ENCODE data around the gene CCDC157. TPM values are rescaled to one million over a fixed set of nuclear protein-coding genes. Genes with fewer than 3 reads are reported as not detected.

The CCDC157 gene
- polyA plus RNA-seq, 3 donors = 6.6 to 8.9 (median 7.5) TPM

Other genes with a start within 250 kb of the CCDC157 start
- 1 to 10 TPM; 2.2 to 3.4 (median 3.0) TPM for gene LIF, start 110.2 kb upstream of the CCDC157 start, polyA plus RNA-seq (ENCODE audit: insufficient read length in 3 of 3)
- gene OSM, start 90.2 kb upstream of the CCDC157 start, polyA plus RNA-seq (ENCODE audit: insufficient read length in 3 of 3) = under 1 TPM in 1 of 3 donors, not detected in 2; 0.04 TPM
- 10 to 100 TPM; 12.9 to 14.5 (median 13.2) TPM for gene CASTOR1, start 67.5 kb upstream of the CCDC157 start, polyA plus RNA-seq (ENCODE audit: insufficient read length in 3 of 3)
- 10 to 100 TPM; 15.1 to 20.3 (median 18.0) TPM for gene TBC1D10A, start 30.1 kb upstream of the CCDC157 start, polyA plus RNA-seq (ENCODE audit: insufficient read length in 3 of 3)
- gene SF3A1, start 113 bp upstream of the CCDC157 start, polyA plus RNA-seq (ENCODE audit: insufficient read length in 3 of 3) = 100 to 1,000 TPM; 144 to 175 (median 162) TPM
- 10 to 100 TPM; 22.6 to 27.0 (median 24.2) TPM for gene RNF215, start 30.4 kb downstream of the CCDC157 start, polyA plus RNA-seq (ENCODE audit: insufficient read length in 3 of 3)
- gene SEC14L2, start 40.0 kb downstream of the CCDC157 start, polyA plus RNA-seq (ENCODE audit: insufficient read length in 3 of 3) = 1 to 10 TPM; 6.0 to 8.1 (median 7.4) TPM
- gene MTFP1, start 68.8 kb downstream of the CCDC157 start, polyA plus RNA-seq (ENCODE audit: insufficient read length in 3 of 3) = 10 to 100 TPM; 12.0 to 15.6 (median 13.8) TPM
- under 1 TPM in 1 of 3 donors, not detected in 2; 0.13 TPM for gene SEC14L3, start 115.0 kb downstream of the CCDC157 start, polyA plus RNA-seq (ENCODE audit: insufficient read length in 3 of 3)
- 1 to 10 TPM in 1 of 3 donors, under 1 TPM in 2; 0.54 to 1.2 (median 0.58) TPM for gene SEC14L4, start 148.7 kb downstream of the CCDC157 start, polyA plus RNA-seq (ENCODE audit: insufficient read length in 3 of 3)
- 10 to 100 TPM in 2 of 3 donors, 1 to 10 TPM in 1; 7.8 to 16.3 (median 11.0) TPM for gene SEC14L6, start 189.7 kb downstream of the CCDC157 start, polyA plus RNA-seq (ENCODE audit: insufficient read length in 3 of 3)
- 10 to 100 TPM; 28.5 to 44.6 (median 36.9) TPM for gene GAL3ST1, start 217.7 kb downstream of the CCDC157 start, polyA plus RNA-seq (ENCODE audit: insufficient read length in 3 of 3)
- 10 to 100 TPM; 74.3 to 88.6 (median 81.8) TPM for gene PES1, start 234.9 kb downstream of the CCDC157 start, polyA plus RNA-seq (ENCODE audit: insufficient read length in 3 of 3)